ENCODE results near the gene GNAQ.
A peak's percentile ranks its signal among the peaks of the same experiment; 100 is the strongest.

Gene GNAQ

GRCh38 chr9:77943057-77943456 is 88.6 kb downstream of the GNAQ start:
- no peak for DNase-seq (ENCODE audit: low read depth)
- H3K4me3 ChIP-seq (replicated peaks; ENCODE audit: low read depth, low read length) = no peak overlapping the region
- no peak for TF ChIP-seq CTCF (IDR thresholded peaks at IDR 0.05; ENCODE audit: low read length, missing control alignments)

GRCh38 chr9:77939149-77939668 is 92.4 kb downstream of the GNAQ start:
- peak; percentile 67 for DNase-seq (ENCODE audit: low read depth)
- no peak overlapping the region for H3K4me3 ChIP-seq (replicated peaks; ENCODE audit: low read depth, low read length)
- TF ChIP-seq CTCF (IDR thresholded peaks at IDR 0.05; ENCODE audit: low read length, missing control alignments) = no peak

GRCh38 chr9:77938163-77938562 is 93.4 kb downstream of the GNAQ start:
- no peak overlapping the region for H3K4me3 ChIP-seq (replicated peaks; ENCODE audit: low read depth, low read length)
- no peak for DNase-seq (ENCODE audit: low read depth)
- no peak for TF ChIP-seq CTCF (IDR thresholded peaks at IDR 0.05; ENCODE audit: low read length, missing control alignments)

GRCh38 chr9:77935974-77936373 is 95.6 kb downstream of the GNAQ start:
- no peak overlapping the region for H3K4me3 ChIP-seq (replicated peaks; ENCODE audit: low read depth, low read length)
- no peak for DNase-seq (ENCODE audit: low read depth)
- no peak for TF ChIP-seq CTCF (IDR thresholded peaks at IDR 0.05; ENCODE audit: low read length, missing control alignments)

GRCh38 chr9:77935211-77935610 is 96.4 kb downstream of the GNAQ start:
- DNase-seq (ENCODE audit: low read depth) = no peak
- H3K4me3 ChIP-seq (replicated peaks; ENCODE audit: low read depth, low read length) = no peak overlapping the region
- TF ChIP-seq CTCF (IDR thresholded peaks at IDR 0.05; ENCODE audit: low read length, missing control alignments) = no peak

GRCh38 chr9:77933976-77934375 is 97.6 kb downstream of the GNAQ start:
- no peak for DNase-seq (ENCODE audit: low read depth)
- H3K4me3 ChIP-seq (replicated peaks; ENCODE audit: low read depth, low read length) = no peak overlapping the region
- TF ChIP-seq CTCF (IDR thresholded peaks at IDR 0.05; ENCODE audit: low read length, missing control alignments) = no peak

- TF ChIP-seq CTCF (IDR thresholded peaks at IDR 0.05; ENCODE audit: low read length, missing control alignments) = no peak
- peak; percentile 32 for DNase-seq (ENCODE audit: low read depth)
- no peak overlapping the region for H3K4me3 ChIP-seq (replicated peaks; ENCODE audit: low read depth, low read length)
These were observed 98.6 kb downstream of the GNAQ start for GRCh38 chr9:77933019-77933418.
